Measurements from ENCODE around the gene ATAD3B. TPM values are rescaled to one million over a fixed set of nuclear protein-coding genes. Genes with fewer than 3 reads are reported as not detected.

ATAD3B gene
- total and polyA plus RNA-seq, 2 of the 13 experiments (the other 11 are each of a cell fraction or from before 2014, with no cell fraction given) = 9.6 to 31.1 TPM

- TF ChIP-seq ZNF891 (CRISPR knock-in tag; IDR thresholded peaks at IDR 0.05) = no peak
- no peak for TF ChIP-seq ZNF296 (CRISPR knock-in tag; conservative IDR thresholded peaks at IDR 0.05)
- TF ChIP-seq ELK4 (CRISPR knock-in tag; IDR thresholded peaks at IDR 0.05; ENCODE audit: borderline replicate concordance) = no peak
- TF ChIP-seq HNF1B (CRISPR knock-in tag; IDR thresholded peaks at IDR 0.05) = 0 out of 2 replicates have a peak, but pooled peaks have one; percentile 10
- TF ChIP-seq NCOA5 (CRISPR knock-in tag; IDR thresholded peaks at IDR 0.05) = no peak
- TF ChIP-seq ZSCAN21 (CRISPR knock-in tag; IDR thresholded peaks at IDR 0.05; ENCODE audit: borderline replicate concordance) = 0 out of 2 replicates have a peak, but pooled peaks have one; percentile 21
- TF ChIP-seq ZBTB38 (CRISPR knock-in tag; IDR thresholded peaks at IDR 0.05) = no peak
- TF ChIP-seq HMGXB4 (CRISPR knock-in tag; IDR thresholded peaks at IDR 0.05; ENCODE audit: borderline replicate concordance in 1 of 2, low read depth in 1 of 2) = 0 out of 4 replicates have a peak, but pooled peaks of 1 of the 2 experiments have one; percentile 1
- peak; percentile 2; the same call in 1 of the 2 replicates for TF ChIP-seq ZFX (CRISPR knock-in tag; IDR thresholded peaks at IDR 0.05; ENCODE audit: low read depth)
- TF ChIP-seq ZNF207 (IDR thresholded peaks at IDR 0.05; ENCODE audit: borderline replicate concordance) = no peak
- TF ChIP-seq, protein P1, sequence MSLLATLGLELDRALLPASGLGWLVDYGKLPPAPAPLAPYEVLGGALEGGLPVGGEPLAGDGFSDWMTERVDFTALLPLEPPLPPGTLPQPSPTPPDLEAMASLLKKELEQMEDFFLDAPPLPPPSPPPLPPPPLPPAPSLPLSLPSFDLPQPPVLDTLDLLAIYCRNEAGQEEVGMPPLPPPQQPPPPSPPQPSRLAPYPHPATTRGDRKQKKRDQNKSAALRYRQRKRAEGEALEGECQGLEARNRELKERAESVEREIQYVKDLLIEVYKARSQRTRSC (CRISPR knock-in tag; IDR thresholded peaks at IDR 0.05; ENCODE audit: low read depth) = 0 out of 2 replicates have a peak, but pooled peaks have one; percentile 19
- peak; percentile 78; the same call in 1 of the 2 replicates for TF ChIP-seq NRL (CRISPR knock-in tag; IDR thresholded peaks at IDR 0.05; ENCODE audit: borderline replicate concordance)
- 0 out of 2 replicates have a peak, but pooled peaks have one; percentile 27 for TF ChIP-seq ZNF468 (CRISPR knock-in tag; IDR thresholded peaks at IDR 0.05)
- TF ChIP-seq ZNF687 (CRISPR knock-in tag; IDR thresholded peaks at IDR 0.05) = peak; percentile 71
- TF ChIP-seq, protein P2, sequence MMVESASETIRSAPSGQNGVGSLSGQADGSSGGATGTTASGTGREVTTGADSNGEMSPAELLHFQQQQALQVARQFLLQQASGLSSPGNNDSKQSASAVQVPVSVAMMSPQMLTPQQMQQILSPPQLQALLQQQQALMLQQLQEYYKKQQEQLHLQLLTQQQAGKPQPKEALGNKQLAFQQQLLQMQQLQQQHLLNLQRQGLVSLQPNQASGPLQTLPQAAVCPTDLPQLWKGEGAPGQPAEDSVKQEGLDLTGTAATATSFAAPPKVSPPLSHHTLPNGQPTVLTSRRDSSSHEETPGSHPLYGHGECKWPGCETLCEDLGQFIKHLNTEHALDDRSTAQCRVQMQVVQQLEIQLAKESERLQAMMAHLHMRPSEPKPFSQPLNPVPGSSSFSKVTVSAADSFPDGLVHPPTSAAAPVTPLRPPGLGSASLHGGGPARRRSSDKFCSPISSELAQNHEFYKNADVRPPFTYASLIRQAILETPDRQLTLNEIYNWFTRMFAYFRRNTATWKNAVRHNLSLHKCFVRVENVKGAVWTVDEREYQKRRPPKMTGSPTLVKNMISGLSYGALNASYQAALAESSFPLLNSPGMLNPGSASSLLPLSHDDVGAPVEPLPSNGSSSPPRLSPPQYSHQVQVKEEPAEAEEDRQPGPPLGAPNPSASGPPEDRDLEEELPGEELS (CRISPR knock-in tag; IDR thresholded peaks at IDR 0.05) = peak; percentile 4; the same call in 1 of the 2 replicates
These were observed 39.2 kb upstream of the ATAD3B start (continued) for GRCh38 chr1:1432274-1432950.
